Fibroblast of villous mesenchyme (primary cell): ENCODE results near the gene PMEL. TPM values are rescaled to one million over a fixed set of nuclear protein-coding genes. Genes with fewer than 3 reads are reported as not detected.
A peak's percentile ranks its signal among the peaks of the same experiment; 100 is the strongest.

Source experiments
- DNase-seq: peaks from one replicate; pipeline ENCODE4 v3.0.0-alpha.2; 2010; ENCODE audit warnings: low read depth
- H3K4me3 ChIP-seq: 2 replicates; pipeline ENCODE4 v1.5.1; 2011; ENCODE audit warnings: low read depth, mild to moderate bottlenecking, low read length
- CTCF ChIP-seq: IDR thresholded peaks from 2 replicates; pipeline ENCODE4 v1.5.1; 2012; ENCODE audit warnings: low read depth, mild to moderate bottlenecking, low read length; ENCODE audit not compliant: insufficient read depth
- total RNA-seq: library from RNA; depleted of rRNA; stranded (reverse); fragments of >200 nt; gene quantifications from 2 replicates; pipeline ENCODE4 v1.2.3, GENCODE V29; 2012

Gene PMEL
- 1.3 TPM in 2 replicates for total RNA-seq

- no peak for TF ChIP-seq CTCF
- peak; percentile 19 for DNase-seq
- H3K4me3 ChIP-seq = peak within 1 kb of the TSS; percentile 92
These were observed at the start of gene PMEL for GRCh38 chr12:55965941-55966407. PMEL (minus strand) TSS chr12:55966042; CDS start chr12:55966011, 31 bp downstream.

GRCh38 chr12:56014205-56014604 is 48.4 kb upstream of the PMEL start:
- no peak for TF ChIP-seq CTCF
- no peak overlapping the region for H3K4me3 ChIP-seq
- DNase-seq = no peak

GRCh38 chr12:56013482-56013881 is 47.6 kb upstream of the PMEL start:
- no peak overlapping the region for H3K4me3 ChIP-seq
- DNase-seq = no peak
- TF ChIP-seq CTCF = no peak

GRCh38 chr12:56011509-56012090 is 45.8 kb upstream of the PMEL start:
- H3K4me3 ChIP-seq = no peak overlapping the region
- no peak for DNase-seq
- no peak for TF ChIP-seq CTCF

GRCh38 chr12:56010111-56010570 is 44.3 kb upstream of the PMEL start:
- H3K4me3 ChIP-seq = no peak overlapping the region
- no peak for TF ChIP-seq CTCF
- peak; percentile 25 for DNase-seq

- DNase-seq = peak; percentile 16
- peak overlapping the region; percentile 72 for H3K4me3 ChIP-seq
- TF ChIP-seq CTCF = no peak
These were observed 42.0 kb upstream of the PMEL start for GRCh38 chr12:56007564-56008559.
